Ramos (cell line): ENCODE data around the gene ROCK1.
"Not testable (repeated sequence)": the region's sequence is repeated elsewhere in the genome, so short reads cannot be mapped to it uniquely, and the experiment has no call there.

Source experiments
- in situ Hi-C: fragments of 300-500 bp; cut with MboI; formaldehyde crosslinking; loops from one replicate; pipeline ENCODE4 v1.14.3; 2022; ENCODE audit warnings: low sequenced_read_pairs; ENCODE audit not compliant: unreplicated experiment

Gene ROCK1

DNA sequence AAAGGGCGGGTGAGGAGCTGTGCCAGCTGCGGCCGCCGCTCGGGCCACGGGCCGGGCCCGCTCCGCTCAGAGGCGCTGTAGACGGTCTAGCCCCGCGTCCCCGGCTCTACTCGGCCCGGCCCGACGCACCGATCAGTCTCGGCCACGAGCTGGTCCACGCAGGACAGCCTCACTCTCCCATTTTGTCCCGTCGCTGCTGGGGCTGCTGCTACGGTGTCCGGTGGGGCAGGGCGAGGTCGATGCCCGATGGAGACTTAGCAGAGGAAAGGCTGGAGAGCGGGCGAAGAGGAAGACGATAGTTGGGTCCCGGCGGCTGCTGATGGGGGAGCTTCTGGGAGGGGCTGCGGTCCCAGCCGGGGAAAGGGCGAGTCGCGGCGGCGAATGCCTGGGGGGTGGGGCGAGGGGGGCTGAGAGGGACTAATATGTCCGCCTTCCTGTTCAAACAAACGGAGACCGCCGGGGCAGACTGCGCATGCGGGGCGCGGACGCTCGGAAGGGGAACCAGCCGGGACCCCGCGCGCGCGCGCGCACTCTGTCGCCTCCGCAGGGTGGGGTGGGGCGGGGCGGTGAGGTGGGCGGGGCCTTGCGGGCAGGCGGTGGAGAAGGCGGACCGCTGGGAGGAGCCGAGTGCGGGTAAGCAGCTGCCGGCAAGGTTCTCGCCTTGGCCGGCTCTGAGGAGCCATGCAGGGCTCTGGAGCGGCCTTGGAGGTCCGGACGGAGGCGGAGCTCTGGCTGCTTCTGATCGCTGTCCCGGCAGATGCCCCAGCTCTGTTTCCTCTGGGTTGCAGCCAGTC is at the start of gene ROCK1:
ROCK1 (minus strand) TSS at position 468 of the 794 bp plus-strand sequence. CDS start 903 bp downstream, outside the sequence.
- in situ Hi-C loops, result no loop called here

- in situ Hi-C loops, result loop anchor here (25.0 kb wide), 1 partner anchor 93 kb away; no protein-coding TSS in a partner anchor
These were observed 43.8 kb upstream of the ROCK1 start for GRCh38 chr18:21155443-21155842.

- in situ Hi-C loops, result no loop called here
These were observed 34.4 kb upstream of the ROCK1 start for GRCh38 chr18:21146016-21146415.

- in situ Hi-C loops, result no loop called here
These were observed 33.8 kb upstream of the ROCK1 start for GRCh38 chr18:21145371-21145770.

- in situ Hi-C loops, result no loop called here
These were observed 30.2 kb upstream of the ROCK1 start for GRCh38 chr18:21141668-21142422.

- in situ Hi-C loops, result not testable (repeated sequence)
These were observed 26.3 kb upstream of the ROCK1 start for GRCh38 chr18:21137719-21138488.

DNA sequence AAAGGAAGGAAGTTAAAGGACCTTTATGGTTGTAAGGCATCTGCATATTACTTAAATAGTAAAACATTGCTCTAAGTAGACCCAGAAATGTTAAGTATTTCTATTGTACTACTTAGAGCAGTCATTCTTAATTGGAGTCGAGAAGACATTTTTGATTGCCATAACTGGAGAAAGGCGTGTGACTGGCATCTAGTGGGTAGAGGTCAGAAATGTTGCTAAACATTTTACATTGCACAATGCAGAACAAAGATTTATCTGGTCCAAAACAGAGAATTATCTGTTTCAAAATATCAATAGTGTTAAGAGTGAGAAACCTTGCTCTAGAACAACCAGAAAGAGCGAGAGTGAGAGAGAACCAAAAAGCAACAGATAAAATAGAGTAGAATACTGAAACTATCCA is 23.3 kb upstream of the ROCK1 start:
- in situ Hi-C loops, result no loop called here

DNA sequence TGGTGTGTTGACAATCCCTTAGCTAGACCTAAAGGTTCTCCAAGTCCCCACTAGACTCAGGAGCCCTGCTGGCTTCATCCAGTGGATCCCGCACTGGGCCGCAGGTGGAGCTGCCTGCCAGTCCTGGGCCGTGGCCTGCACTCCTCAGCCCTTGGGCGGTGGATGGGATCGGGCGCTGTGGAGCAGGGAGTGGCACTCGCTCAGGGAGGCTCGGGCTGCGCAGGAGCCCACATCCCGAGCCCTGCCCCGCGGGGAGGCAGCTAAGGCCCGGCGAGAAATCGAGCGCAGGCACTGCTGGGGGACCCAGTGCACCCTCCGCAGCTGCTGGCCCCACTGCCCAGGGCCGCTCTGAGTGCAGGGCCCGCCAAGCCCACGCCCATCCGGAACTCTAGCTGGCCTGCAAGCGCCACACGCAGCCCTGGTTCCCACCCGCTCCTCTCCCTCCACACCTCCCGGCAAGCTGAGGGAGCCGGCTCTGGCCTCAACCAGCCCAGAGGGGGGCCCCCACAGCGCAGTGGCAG is 20.8 kb upstream of the ROCK1 start:
- in situ Hi-C loops, result no loop called here

DNA sequence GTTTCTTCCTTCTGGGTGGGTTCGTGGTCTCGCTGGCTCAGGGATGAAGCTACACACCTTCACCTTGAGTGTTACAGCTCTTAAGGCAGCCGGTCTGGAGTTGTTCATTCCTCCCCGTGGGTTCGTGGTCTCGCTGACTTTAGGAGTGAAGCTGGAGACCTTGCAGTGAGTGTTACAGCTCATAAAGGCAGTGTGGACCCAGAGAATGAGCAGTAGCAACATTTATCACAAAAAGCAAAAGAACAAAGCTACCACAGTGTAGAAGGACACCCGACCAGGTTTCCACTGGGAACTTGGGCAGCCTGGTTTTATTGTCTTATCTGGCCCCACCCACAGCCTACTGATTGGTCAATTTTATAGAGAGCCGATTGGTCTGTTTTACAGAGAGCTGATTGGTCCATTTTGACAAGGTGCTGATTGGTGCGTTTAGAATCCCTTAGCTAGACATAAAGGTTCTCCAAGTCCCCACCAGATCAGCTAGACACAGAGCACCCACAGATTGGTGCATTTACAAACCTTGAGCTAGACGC is 20.1 kb upstream of the ROCK1 start:
- in situ Hi-C loops, result no loop called here

DNA sequence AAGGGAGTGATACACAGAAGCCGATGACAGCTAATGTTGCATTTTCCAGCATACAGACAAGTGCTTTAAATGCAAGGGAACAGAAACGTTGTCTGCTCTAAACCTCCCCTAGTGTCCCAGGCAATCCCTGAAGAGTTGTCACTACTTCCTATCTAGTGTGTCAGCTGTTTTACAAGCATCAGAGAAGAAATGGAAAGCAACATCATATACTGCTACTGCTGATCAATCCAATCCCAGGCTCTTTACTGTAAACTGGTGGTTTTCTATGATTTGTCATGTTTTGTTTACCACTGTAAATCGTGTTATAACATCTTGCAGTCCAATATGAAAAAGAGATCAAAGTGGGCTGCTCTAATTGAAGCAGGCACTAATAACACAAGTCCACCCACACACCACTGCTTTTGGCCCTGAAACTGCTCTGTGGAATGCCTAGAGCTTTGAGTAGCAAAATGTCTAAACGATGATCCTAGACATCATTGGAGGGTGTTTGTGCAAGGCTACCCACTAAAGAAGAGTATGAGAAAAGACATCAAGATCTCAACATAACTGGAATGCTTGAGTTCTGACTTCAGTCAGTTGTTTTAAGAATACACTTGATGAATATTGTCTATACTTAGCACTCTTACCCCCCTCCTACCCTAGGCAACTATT is 18.1 kb upstream of the ROCK1 start:
- in situ Hi-C loops, result no loop called here

DNA sequence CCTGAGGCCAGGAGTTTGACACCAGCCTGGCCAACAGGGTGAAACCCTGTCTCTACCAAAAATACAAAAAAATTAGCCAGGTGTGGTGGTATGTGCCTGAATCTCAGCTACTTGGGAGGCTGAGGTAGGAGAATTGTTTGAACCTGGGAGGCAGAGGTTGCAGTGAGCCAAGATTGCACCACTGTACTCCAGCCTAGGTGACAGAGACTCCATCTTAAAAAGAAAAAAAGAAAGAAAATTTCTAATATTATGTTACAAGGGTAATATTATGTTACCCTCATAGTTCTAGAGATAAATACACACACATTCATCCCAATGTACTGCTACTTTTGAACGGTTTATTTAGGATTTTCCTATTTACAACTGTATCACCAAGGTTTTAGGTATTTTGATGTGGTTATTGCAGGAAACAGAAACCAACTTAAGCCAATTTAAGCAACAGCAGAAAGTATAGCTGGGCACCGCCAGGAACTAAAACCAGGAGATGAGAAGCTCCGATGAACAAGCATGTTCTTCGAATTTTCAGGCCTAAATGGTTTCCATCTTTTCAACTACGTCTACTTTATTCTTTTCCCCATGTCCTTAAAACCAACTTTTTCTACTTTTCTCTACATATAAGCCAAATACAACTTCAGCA is 11.8 kb upstream of the ROCK1 start:
- in situ Hi-C loops, result no loop called here

- in situ Hi-C loops, result no loop called here
These were observed 7.2 kb upstream of the ROCK1 start for GRCh38 chr18:21118806-21119205.

- in situ Hi-C loops, result no loop called here
These were observed 6.0 kb upstream of the ROCK1 start for GRCh38 chr18:21117409-21118131.

DNA sequence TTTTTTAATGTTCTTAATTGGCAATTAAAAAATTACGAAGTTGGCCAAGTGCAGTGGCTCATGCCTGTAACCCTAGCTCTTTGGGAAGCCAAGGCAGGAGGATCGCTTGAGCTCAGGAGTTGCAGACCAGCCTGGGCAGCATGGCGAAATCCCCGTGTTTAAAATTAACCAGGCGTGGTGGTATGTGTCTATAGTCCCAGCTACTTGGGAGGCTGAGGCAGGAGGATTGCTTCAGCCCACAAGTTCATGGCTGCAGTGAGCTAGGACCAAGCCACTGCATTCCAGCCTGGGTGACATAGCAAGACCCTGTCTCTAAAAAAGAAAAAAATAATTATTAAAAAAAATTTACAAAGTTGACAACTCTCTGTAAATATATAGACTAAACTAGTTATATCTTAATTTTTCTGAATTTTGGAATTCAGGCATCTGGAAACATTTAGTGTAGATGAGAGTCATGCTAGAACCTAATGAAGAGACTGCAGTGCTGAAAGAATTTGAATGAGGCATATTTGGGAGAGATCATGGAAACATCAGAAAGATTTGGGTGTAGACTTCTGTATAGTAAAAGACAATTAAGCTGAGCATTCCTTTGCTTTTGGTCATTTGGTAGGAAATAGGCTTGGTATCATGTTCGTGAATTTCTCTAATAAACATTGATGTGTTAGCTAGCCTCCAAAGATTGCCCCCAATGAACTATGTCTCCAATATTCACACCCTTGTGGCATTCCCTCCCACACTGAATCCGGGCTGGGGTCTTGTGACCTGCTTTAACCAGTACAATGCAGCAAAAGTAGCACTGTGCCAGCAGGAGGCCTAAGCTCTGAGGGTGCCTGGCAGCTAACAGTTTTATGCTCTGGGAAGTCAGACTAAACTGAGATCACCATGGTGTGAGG is 4.2 kb upstream of the ROCK1 start:
- in situ Hi-C loops, result no loop called here

DNA sequence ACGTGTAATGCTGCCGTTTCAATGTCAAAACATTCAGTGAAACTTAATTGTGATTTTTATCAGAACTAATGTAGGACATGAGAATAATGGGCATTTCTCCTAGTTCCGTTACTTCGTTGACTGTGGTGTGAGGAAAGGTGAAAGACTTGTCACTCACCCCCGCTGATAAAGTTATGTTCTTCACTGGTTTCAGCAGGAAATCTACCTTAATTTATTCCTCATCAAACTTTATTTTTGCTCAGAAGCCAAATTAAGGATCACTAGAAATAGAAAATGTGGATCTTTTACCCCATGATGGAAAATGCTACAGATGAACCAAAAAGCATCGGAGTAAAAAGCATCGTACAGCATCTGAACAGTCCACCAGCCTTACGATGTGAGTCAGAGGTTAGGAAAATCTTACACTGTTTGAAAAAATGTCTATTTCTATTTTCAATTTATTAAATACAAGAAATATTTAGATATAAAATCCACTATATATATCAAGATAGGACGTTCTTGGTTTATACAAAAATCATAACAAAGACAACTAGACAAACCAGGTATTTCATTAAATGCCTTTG is 1.0 kb upstream of the ROCK1 start:
- in situ Hi-C loops, result no loop called here

DNA sequence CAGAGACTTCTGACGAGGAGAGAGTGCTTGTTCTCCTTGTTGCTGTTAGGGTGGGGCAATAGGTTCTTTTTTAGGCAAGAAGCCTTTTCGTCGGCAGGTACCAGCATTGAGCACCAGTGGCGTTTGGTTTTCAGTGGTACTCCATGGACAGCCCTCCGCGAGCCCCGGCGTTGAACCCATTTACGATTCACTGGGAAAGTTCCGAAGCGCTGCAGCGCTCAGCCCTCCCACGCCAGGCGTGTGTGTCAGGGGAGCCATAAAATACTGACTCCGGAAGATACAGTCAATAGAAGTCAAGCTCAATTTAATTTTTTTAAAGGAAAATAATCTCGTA is 494 bp upstream of the ROCK1 start:
- in situ Hi-C loops, result no loop called here

DNA sequence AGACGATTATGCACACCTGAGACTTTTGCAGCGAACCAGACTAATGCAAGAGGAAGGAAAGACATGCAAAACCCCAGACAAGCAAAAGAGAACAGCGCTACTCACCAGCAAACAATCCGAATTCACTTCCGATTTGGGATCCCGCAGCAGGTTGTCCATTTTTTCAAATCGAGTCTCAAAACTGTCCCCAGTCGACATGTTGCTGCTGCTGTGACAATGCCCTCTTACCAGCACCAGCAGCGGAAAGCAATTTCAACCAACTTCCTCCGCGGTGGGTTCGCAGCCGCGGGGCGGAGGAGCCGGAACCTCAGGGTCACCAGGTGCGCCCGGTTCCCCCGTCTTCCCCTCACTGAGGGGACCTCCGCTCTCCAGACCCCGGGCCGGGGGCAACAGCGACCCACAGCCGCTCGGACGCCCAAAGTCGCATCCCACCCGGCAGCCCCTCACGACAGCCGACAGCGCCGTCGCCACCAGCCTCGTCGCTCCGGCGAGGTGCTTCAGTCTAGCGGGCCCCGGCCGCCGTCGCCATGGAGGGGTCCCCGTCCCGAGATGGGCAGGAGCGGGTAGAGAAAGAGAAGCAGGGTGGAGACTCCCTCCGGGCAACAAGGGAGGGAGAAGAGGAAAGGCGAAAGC is 784 bp downstream of the ROCK1 start:
- in situ Hi-C loops, result no loop called here
